Skeletal muscle tissue (tissue), 5 donors: ENCODE results near the gene TIPIN. TPM values are rescaled to one million over a fixed set of nuclear protein-coding genes. Genes with fewer than 3 reads are reported as not detected.
A peak's percentile ranks its signal among the peaks of the same experiment; 100 is the strongest.

Experiments used
- H3K27ac ChIP-seq: one replicate; pipeline ENCODE4 v1.7.0; 2013; ENCODE audit warnings: mild to moderate bottlenecking, low read depth, low read length, inconsistent platforms
- H3K27me3 ChIP-seq, 3 donors: one replicate each; pipeline ENCODE4 v1.7.0; 2013; ENCODE audit warnings: low read length in 3 of 3; ENCODE audit not compliant: control insufficient read depth in 3 of 3, insufficient read depth in 3 of 3
- H3K36me3 ChIP-seq, 3 donors: one replicate each; pipeline ENCODE4 v1.7.0; 2013; ENCODE audit warnings: low read length in 3 of 3; ENCODE audit not compliant: control insufficient read depth in 3 of 3, insufficient read depth in 3 of 3
- H3K4me1 ChIP-seq, 3 donors: one replicate each; pipeline ENCODE4 v1.7.0; 2013; ENCODE audit warnings: low read length in 3 of 3, mild to moderate bottlenecking in 3 of 3; ENCODE audit not compliant: control insufficient read depth in 3 of 3, insufficient read depth in 3 of 3
- H3K4me3 ChIP-seq, 3 donors: one replicate each; pipeline ENCODE4 v1.7.0; 2013; ENCODE audit warnings: low read length in 3 of 3
- H3K9ac ChIP-seq, 3 donors: one replicate each; pipeline ENCODE4 v1.7.0; 2013; ENCODE audit warnings: low read length in 3 of 3, mild to moderate bottlenecking in 3 of 3, moderate library complexity in 2 of 3, low read depth in 1 of 3
- H3K9me3 ChIP-seq, 3 donors: one replicate each; pipeline ENCODE4 v1.7.0; 2013; ENCODE audit warnings: low read length in 3 of 3; ENCODE audit not compliant: control insufficient read depth in 3 of 3
- small RNA-seq: library from RNA; depleted of rRNA; stranded (forward); fragments of <200 nt; gene quantifications from one replicate; pipeline ENCODE3, GENCODE V24; 2014
- total RNA-seq: library from RNA; depleted of rRNA; stranded (reverse); fragments of >200 nt; gene quantifications from one replicate; pipeline ENCODE4 v1.2.3, GENCODE V29; 2014
- donor health status: Osteomylitis.

Gene TIPIN
- total RNA-seq, 1 donor from 2014 or later, result 11.0 TPM

- no peak overlapping the region for H3K9ac ChIP-seq
- no peaks in the 10 kb centered on the region for H3K9me3 ChIP-seq
- no peaks in the 10 kb centered on the region for H3K27me3 ChIP-seq
- peak overlapping the region in 1 of 3 donors; percentile 79 for H3K4me3 ChIP-seq
- no peaks in the 10 kb centered on the region for H3K36me3 ChIP-seq
- no peak overlapping the region for H3K27ac ChIP-seq
- H3K4me1 ChIP-seq, result peaks cover 14 to 18% (median 18%) of the 10 kb centered on the region in 3 donors
Measured at GRCh38 chr15:66291816-66292570, 64.5 kb downstream of the TIPIN start.

- no peaks in the 10 kb centered on the region for H3K9me3 ChIP-seq
- H3K4me1 ChIP-seq, result peaks cover 14 to 18% (median 18%) of the 10 kb centered on the region in 3 donors
- H3K9ac ChIP-seq, result no peak overlapping the region
- H3K27ac ChIP-seq, result no peak overlapping the region
- no peak overlapping the region for H3K4me3 ChIP-seq
- H3K36me3 ChIP-seq, result no peaks in the 10 kb centered on the region
- no peaks in the 10 kb centered on the region for H3K27me3 ChIP-seq
Measured at GRCh38 chr15:66290518-66290917, 66.0 kb downstream of the TIPIN start.

GRCh38 chr15:66290007-66290406, 66.5 kb downstream of the TIPIN start:
- no peaks in the 10 kb centered on the region for H3K9me3 ChIP-seq
- no peaks in the 10 kb centered on the region for H3K27me3 ChIP-seq
- peaks cover 0 to 2% (median 0%) of the 10 kb centered on the region in 3 donors for H3K36me3 ChIP-seq
- H3K27ac ChIP-seq, result no peak overlapping the region
- H3K4me3 ChIP-seq, result no peak overlapping the region
- peaks cover 14 to 16% (median 16%) of the 10 kb centered on the region in 3 donors for H3K4me1 ChIP-seq
- no peak overlapping the region for H3K9ac ChIP-seq

GRCh38 chr15:66288551-66289185, 67.8 kb downstream of the TIPIN start:
- no peaks in the 10 kb centered on the region for H3K9me3 ChIP-seq
- H3K9ac ChIP-seq, result peak overlapping the region in 1 of 3 donors; percentile 8
- no peak overlapping the region for H3K4me3 ChIP-seq
- H3K27ac ChIP-seq, result no peak overlapping the region
- H3K36me3 ChIP-seq, result peaks cover 0 to 2% (median 0%) of the 10 kb centered on the region in 3 donors
- H3K27me3 ChIP-seq, result no peaks in the 10 kb centered on the region
- H3K4me1 ChIP-seq, result peaks cover 5 to 7% (median 6%) of the 10 kb centered on the region in 3 donors

GRCh38 chr15:66288093-66288492, 68.4 kb downstream of the TIPIN start:
- Histone ChIP-seq H3K27me3 (no peaks in the 10 kb centered on the region), H3K4me1 (peaks cover 5 to 7% (median 6%) of the 10 kb centered on the region in 3 donors), H3K27ac (no peak overlapping the region), H3K9ac (no peak overlapping the region), H3K36me3 (peaks cover 0 to 2% (median 0%) of the 10 kb centered on the region in 3 donors), H3K4me3 (no peak overlapping the region), H3K9me3 (no peaks in the 10 kb centered on the region)

GRCh38 chr15:66287461-66288057, 68.9 kb downstream of the TIPIN start:
- no peak overlapping the region for H3K4me3 ChIP-seq
- peaks cover 3 to 4% (median 4%) of the 10 kb centered on the region in 3 donors for H3K4me1 ChIP-seq
- H3K9ac ChIP-seq, result no peak overlapping the region
- no peaks in the 10 kb centered on the region for H3K27me3 ChIP-seq
- H3K36me3 ChIP-seq, result peaks cover 0 to 2% (median 0%) of the 10 kb centered on the region in 3 donors
- H3K9me3 ChIP-seq, result no peaks in the 10 kb centered on the region
- no peak overlapping the region for H3K27ac ChIP-seq

Small RNA genes lying within 50 kb of the gene (small RNA-seq; reads per million reads assigned to genes)
- gene RF00019 (not detected), gene SCARNA14 (2.8 reads per million, percentile 87 among the genes with 10 or more reads in this experiment)

Other genes starting within 250 kb of the TIPIN start
- 0.52 TPM for gene MEGF11, start 102.9 kb downstream of the TIPIN start, total RNA-seq
- 28.7 TPM for gene DIS3L, start 63.1 kb downstream of the TIPIN start, total RNA-seq
- 38.6 TPM for gene MAP2K1, start 30.2 kb upstream of the TIPIN start, total RNA-seq
- 17.2 TPM for gene SNAPC5, start 141.1 kb upstream of the TIPIN start, total RNA-seq
- 1,702 TPM for gene RPL4, start 148.2 kb upstream of the TIPIN start, total RNA-seq
- gene ZWILCH, start 148.6 kb upstream of the TIPIN start, total RNA-seq, result 14.1 TPM
- gene LCTL, start 209.3 kb upstream of the TIPIN start, total RNA-seq, result not detected